HG03139 (cell line): ENCODE data around the gene HOXC4.

ENCODE experiments used
- ATAC-seq: cut with Tn5 transposase; IDR thresholded peaks from one replicate; pipeline ENCODE4 v1.9.1; 2021; ENCODE audit not compliant: unreplicated experiment

HOXC4 gene

GRCh38 chr12:54053751-54054741 lies at the start of gene HOXC4:
TSS of gene HOXC4 (plus strand) at chr12:54053835. CDS start at chr12:54053923, 88 bp downstream.
- no peak for ATAC-seq

- ATAC-seq, result no peak
Observed at GRCh38 chr12:54004063-54004840, 49.4 kb upstream of the HOXC4 start.

- ATAC-seq, result no peak
Observed at GRCh38 chr12:54004841-54005530, 48.6 kb upstream of the HOXC4 start.

- no peak for ATAC-seq
Observed at GRCh38 chr12:54005531-54005852, 48.1 kb upstream of the HOXC4 start.

- peak; percentile 58 for ATAC-seq
Observed at GRCh38 chr12:54005853-54006558, 47.6 kb upstream of the HOXC4 start.

- no peak for ATAC-seq
Observed at GRCh38 chr12:54006559-54007220, 46.9 kb upstream of the HOXC4 start.

GRCh38 chr12:54007538-54008259 lies 45.9 kb upstream of the HOXC4 start:
- ATAC-seq, result no peak

- no peak for ATAC-seq
Observed at GRCh38 chr12:54008260-54008552, 45.4 kb upstream of the HOXC4 start.

- ATAC-seq, result no peak
Observed at GRCh38 chr12:54009171-54010052, 44.2 kb upstream of the HOXC4 start.

GRCh38 chr12:54010053-54010971 lies 43.3 kb upstream of the HOXC4 start:
- ATAC-seq, result no peak

- no peak for ATAC-seq
Observed at GRCh38 chr12:54010972-54011664, 42.5 kb upstream of the HOXC4 start.

GRCh38 chr12:54011665-54012532 lies 41.7 kb upstream of the HOXC4 start:
- ATAC-seq, result no peak

- no peak for ATAC-seq
Observed at GRCh38 chr12:54012631-54013409, 40.8 kb upstream of the HOXC4 start.

GRCh38 chr12:54014377-54015017 lies 39.1 kb upstream of the HOXC4 start:
- no peak for ATAC-seq
